GM12878 (cell line): Measurements from ENCODE around the gene DYSF.

Experiments
- CTCF ChIP-seq, 3 experiments: IDR thresholded peaks in 2 of 3; conservative IDR thresholded peaks in 1 of 3; 2 replicates each; pipeline ENCODE4 v1.5.1; 2011; ENCODE audit warnings: low read depth in 3 of 3, low read length in 3 of 3, mild to moderate bottlenecking in 3 of 3, control low read depth in 2 of 3, moderate library complexity in 2 of 3, inconsistent platforms in 1 of 3, mixed read lengths in 1 of 3; ENCODE audit not compliant: control insufficient read depth in 2 of 3, insufficient read depth in 1 of 3; ENCODE audit errors: extremely low read depth in 1 of 3
- EP300 ChIP-seq, 2 experiments: fragments of 150-350 bp in 1 of 2; IDR thresholded peaks; 2 replicates each; pipeline ENCODE4 v1.6.1; 2011 to 2012; ENCODE audit warnings: low read depth in 2 of 2, low read length in 2 of 2, borderline replicate concordance in 1 of 2, improper control_type of control experiment in 1 of 2, inconsistent platforms in 1 of 2; ENCODE audit not compliant: control insufficient read depth in 1 of 2
- EZH2 ChIP-seq: IDR thresholded peaks from 2 replicates; pipeline ENCODE4 v1.6.1; 2012; ENCODE audit warnings: low read depth, mild to moderate bottlenecking, control low read depth, inconsistent platforms, low read length, borderline replicate concordance; ENCODE audit not compliant: control insufficient read depth
- GABPA ChIP-seq: IDR thresholded peaks from 2 replicates; pipeline ENCODE4 v1.6.1; 2014; ENCODE audit warnings: antibody characterized with exemption, low read depth, mild to moderate bottlenecking, inconsistent platforms
- HDAC6 ChIP-seq: fragments of 200-600 bp; sonication (generic); IDR thresholded peaks from one replicate; pipeline ENCODE4 v1.8.0; 2017; ENCODE audit warnings: antibody characterized with exemption; ENCODE audit not compliant: unreplicated experiment
- HDGF ChIP-seq: fragments of 450-650 bp; IDR thresholded peaks from 2 replicates; pipeline ENCODE4 v1.6.1; 2016; ENCODE audit warnings: antibody characterized with exemption
- MAX ChIP-seq: IDR thresholded peaks from 2 replicates; pipeline ENCODE4 v1.6.1; 2012; ENCODE audit warnings: low read depth, low read length, improper control_type of control experiment
- POLR2A ChIP-seq: IDR thresholded peaks from 2 replicates; pipeline ENCODE4 v1.6.1; 2011; ENCODE audit warnings: low read depth, mild to moderate bottlenecking, low read length
- RAD21 ChIP-seq: IDR thresholded peaks from 2 replicates; pipeline ENCODE4 v1.6.1; 2011; ENCODE audit warnings: mild to moderate bottlenecking, low read depth, low read length, moderate library complexity; ENCODE audit not compliant: insufficient read depth
- USF1 ChIP-seq: IDR thresholded peaks from 2 replicates; pipeline ENCODE4 v1.6.1; 2011; ENCODE audit warnings: borderline replicate concordance, low read depth, mild to moderate bottlenecking, moderate library complexity, mixed read lengths, low read length; ENCODE audit not compliant: insufficient read depth; ENCODE audit errors: extremely low read length
- TF ChIP-seq, protein P1 (sequence below): IDR thresholded peaks from 2 replicates; pipeline ENCODE4 v1.6.1; 2011; ENCODE audit warnings: low read depth, low read length, improper control_type of control experiment, borderline replicate concordance

- TF ChIP-seq EZH2 (no peak), HDAC6 (no peak), HDGF (no peak), POLR2A (no peak), CTCF (IDR thresholded peaks at IDR 0.05 in 2 of 3, conservative IDR thresholded peaks at IDR 0.05 in 1 of 3; ENCODE audit: control insufficient read depth in 2 of 3, extremely low read depth in 1 of 3, insufficient read depth in 1 of 3, low read depth in 3 of 3, low read length in 3 of 3) (no peak), GABPA (no peak), USF1 (no peak), EP300 (IDR thresholded peaks at IDR 0.05; ENCODE audit: borderline replicate concordance in 1 of 2, control insufficient read depth in 1 of 2, low read depth in 2 of 2, low read length in 2 of 2) (no peak), MAX (no peak), RAD21 (no peak)
- TF ChIP-seq, protein P1, sequence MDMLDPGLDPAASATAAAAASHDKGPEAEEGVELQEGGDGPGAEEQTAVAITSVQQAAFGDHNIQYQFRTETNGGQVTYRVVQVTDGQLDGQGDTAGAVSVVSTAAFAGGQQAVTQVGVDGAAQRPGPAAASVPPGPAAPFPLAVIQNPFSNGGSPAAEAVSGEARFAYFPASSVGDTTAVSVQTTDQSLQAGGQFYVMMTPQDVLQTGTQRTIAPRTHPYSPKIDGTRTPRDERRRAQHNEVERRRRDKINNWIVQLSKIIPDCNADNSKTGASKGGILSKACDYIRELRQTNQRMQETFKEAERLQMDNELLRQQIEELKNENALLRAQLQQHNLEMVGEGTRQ = no peak
Observed at GRCh38 chr2:71428472-71429383, 24.6 kb upstream of the DYSF start.
